ENCODE measurements around the gene RFX3.

Gene RFX3

DNA sequence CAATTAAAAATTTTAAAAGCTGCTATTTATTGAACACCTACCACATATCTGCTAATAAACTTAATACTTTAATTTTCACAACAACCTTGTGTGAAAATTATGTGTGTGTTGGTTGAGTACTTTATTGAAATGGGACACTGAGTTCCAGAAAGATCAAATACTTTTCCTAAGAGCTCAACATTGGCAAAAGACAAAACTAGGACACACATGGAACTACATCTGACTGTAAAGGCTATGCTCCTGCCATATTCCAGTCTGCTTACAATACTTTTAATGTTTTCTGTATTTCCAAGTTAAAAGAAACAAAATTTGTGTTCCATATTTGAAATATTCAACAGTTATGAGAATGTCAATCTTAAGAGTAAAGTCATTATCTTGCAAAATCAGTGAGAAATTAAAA lies 111.8 kb downstream of the RFX3 start:
- Histone ChIP-seq H3K4me3 (ENCODE audit: low read depth, low read length) (no peak overlapping the region), H3K36me3 (ENCODE audit: control insufficient read depth, insufficient read depth, low read length) (no peaks in the 10 kb centered on the region), H3K9ac (ENCODE audit: low read depth, low read length) (no peak overlapping the region), H3K9me3 (ENCODE audit: control insufficient read depth, insufficient read depth, low read length) (no peaks in the 10 kb centered on the region), H3K4me1 (ENCODE audit: control insufficient read depth, insufficient read depth, low read length) (no peaks in the 10 kb centered on the region), H3K27me3 (ENCODE audit: control insufficient read depth, insufficient read depth, low read length) (no peaks in the 10 kb centered on the region)

DNA sequence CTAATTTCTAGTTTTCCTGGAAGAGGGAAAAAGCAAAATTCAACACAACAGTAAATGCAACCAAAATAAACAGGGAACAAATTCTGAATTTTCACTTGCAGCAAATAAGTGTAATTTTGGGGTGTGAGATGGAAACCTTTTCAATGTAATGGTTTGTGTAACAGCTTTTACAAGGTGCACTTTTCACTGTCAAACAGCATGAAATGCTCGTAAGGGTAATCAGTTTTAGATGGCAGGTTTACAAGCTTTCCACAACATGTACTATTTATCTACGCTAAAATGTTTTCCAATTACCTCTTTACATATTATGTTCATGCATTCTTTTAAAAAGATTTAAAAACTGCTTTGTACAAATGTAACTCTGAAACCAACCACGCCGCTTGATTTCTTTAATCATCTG lies 115.3 kb downstream of the RFX3 start:
- H3K4me3 ChIP-seq (ENCODE audit: low read depth, low read length) = no peak overlapping the region
- H3K4me1 ChIP-seq (ENCODE audit: control insufficient read depth, insufficient read depth, low read length) = no peaks in the 10 kb centered on the region
- H3K9me3 ChIP-seq (ENCODE audit: control insufficient read depth, insufficient read depth, low read length) = no peaks in the 10 kb centered on the region
- no peaks in the 10 kb centered on the region for H3K27me3 ChIP-seq (ENCODE audit: control insufficient read depth, insufficient read depth, low read length)
- H3K36me3 ChIP-seq (ENCODE audit: control insufficient read depth, insufficient read depth, low read length) = no peaks in the 10 kb centered on the region
- no peak overlapping the region for H3K9ac ChIP-seq (ENCODE audit: low read depth, low read length)

DNA sequence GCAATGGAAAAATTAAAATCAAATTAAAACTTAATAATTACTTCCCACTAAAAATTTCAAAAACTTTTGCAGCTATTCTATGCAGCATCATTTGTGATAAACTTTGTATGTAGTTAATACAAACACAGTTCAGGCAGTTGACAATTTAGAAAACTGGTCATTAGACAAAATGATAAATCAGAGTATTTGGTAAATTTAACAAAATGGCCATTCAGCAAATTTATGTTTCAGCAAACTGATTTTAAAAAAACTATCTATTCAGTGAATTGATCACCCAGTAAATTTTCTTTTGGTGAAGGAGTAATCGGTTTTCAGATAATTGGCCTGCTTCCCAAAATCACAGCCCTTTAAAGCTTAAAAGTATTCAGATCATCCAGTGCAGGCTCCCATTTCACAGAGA lies 116.3 kb downstream of the RFX3 start:
- no peaks in the 10 kb centered on the region for H3K9me3 ChIP-seq (ENCODE audit: control insufficient read depth, insufficient read depth, low read length)
- H3K4me1 ChIP-seq (ENCODE audit: control insufficient read depth, insufficient read depth, low read length) = no peaks in the 10 kb centered on the region
- no peaks in the 10 kb centered on the region for H3K36me3 ChIP-seq (ENCODE audit: control insufficient read depth, insufficient read depth, low read length)
- H3K4me3 ChIP-seq (ENCODE audit: low read depth, low read length) = no peak overlapping the region
- no peak overlapping the region for H3K9ac ChIP-seq (ENCODE audit: low read depth, low read length)
- no peaks in the 10 kb centered on the region for H3K27me3 ChIP-seq (ENCODE audit: control insufficient read depth, insufficient read depth, low read length)

GRCh38 chr9:3403315-3403714 lies 122.5 kb downstream of the RFX3 start:
- Histone ChIP-seq H3K4me3 (ENCODE audit: low read depth, low read length) (no peak overlapping the region), H3K36me3 (ENCODE audit: control insufficient read depth, insufficient read depth, low read length) (no peaks in the 10 kb centered on the region), H3K9ac (ENCODE audit: low read depth, low read length) (no peak overlapping the region), H3K4me1 (ENCODE audit: control insufficient read depth, insufficient read depth, low read length) (peaks cover 10% of the 10 kb centered on the region), H3K27me3 (ENCODE audit: control insufficient read depth, insufficient read depth, low read length) (no peaks in the 10 kb centered on the region), H3K9me3 (ENCODE audit: control insufficient read depth, insufficient read depth, low read length) (no peaks in the 10 kb centered on the region)

- Histone ChIP-seq H3K27me3 (ENCODE audit: control insufficient read depth, insufficient read depth, low read length) (no peaks in the 10 kb centered on the region), H3K4me1 (ENCODE audit: control insufficient read depth, insufficient read depth, low read length) (peaks cover 10% of the 10 kb centered on the region), H3K9ac (ENCODE audit: low read depth, low read length) (no peak overlapping the region), H3K36me3 (ENCODE audit: control insufficient read depth, insufficient read depth, low read length) (no peaks in the 10 kb centered on the region), H3K9me3 (ENCODE audit: control insufficient read depth, insufficient read depth, low read length) (no peaks in the 10 kb centered on the region), H3K4me3 (ENCODE audit: low read depth, low read length) (no peak overlapping the region)
Observed at GRCh38 chr9:3401221-3401954, 124.4 kb downstream of the RFX3 start.

DNA sequence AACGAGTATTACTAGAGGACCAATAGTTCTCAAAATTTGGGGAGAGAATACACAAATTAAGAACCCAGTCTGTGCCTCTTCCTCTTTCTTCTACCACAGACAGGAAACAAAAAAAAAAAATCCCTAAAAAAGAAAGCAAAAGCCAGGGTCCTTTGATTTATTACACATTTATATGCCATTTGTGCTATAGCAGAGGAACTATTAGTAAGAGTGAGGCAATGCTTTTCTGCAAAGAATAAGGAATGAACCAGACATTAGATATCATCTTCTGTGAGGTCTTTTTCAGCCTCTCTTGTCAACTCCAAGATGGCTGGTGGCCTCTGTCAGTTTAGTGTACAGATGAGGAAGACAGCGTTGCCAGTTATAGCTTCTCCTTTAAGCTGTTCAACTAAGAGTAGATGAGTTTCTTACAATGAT lies 127.6 kb downstream of the RFX3 start:
- no peaks in the 10 kb centered on the region for H3K9me3 ChIP-seq (ENCODE audit: control insufficient read depth, insufficient read depth, low read length)
- H3K36me3 ChIP-seq (ENCODE audit: control insufficient read depth, insufficient read depth, low read length) = no peaks in the 10 kb centered on the region
- peaks cover 10% of the 10 kb centered on the region for H3K4me1 ChIP-seq (ENCODE audit: control insufficient read depth, insufficient read depth, low read length)
- H3K27me3 ChIP-seq (ENCODE audit: control insufficient read depth, insufficient read depth, low read length) = no peaks in the 10 kb centered on the region
- no peak overlapping the region for H3K9ac ChIP-seq (ENCODE audit: low read depth, low read length)
- H3K4me3 ChIP-seq (ENCODE audit: low read depth, low read length) = no peak overlapping the region

- no peaks in the 10 kb centered on the region for H3K36me3 ChIP-seq (ENCODE audit: control insufficient read depth, insufficient read depth, low read length)
- no peak overlapping the region for H3K4me3 ChIP-seq (ENCODE audit: low read depth, low read length)
- H3K27me3 ChIP-seq (ENCODE audit: control insufficient read depth, insufficient read depth, low read length) = no peaks in the 10 kb centered on the region
- peaks cover 10% of the 10 kb centered on the region for H3K4me1 ChIP-seq (ENCODE audit: control insufficient read depth, insufficient read depth, low read length)
- no peak overlapping the region for H3K9ac ChIP-seq (ENCODE audit: low read depth, low read length)
- H3K9me3 ChIP-seq (ENCODE audit: control insufficient read depth, insufficient read depth, low read length) = no peaks in the 10 kb centered on the region
Observed at GRCh38 chr9:3397766-3398165, 128.0 kb downstream of the RFX3 start.

DNA sequence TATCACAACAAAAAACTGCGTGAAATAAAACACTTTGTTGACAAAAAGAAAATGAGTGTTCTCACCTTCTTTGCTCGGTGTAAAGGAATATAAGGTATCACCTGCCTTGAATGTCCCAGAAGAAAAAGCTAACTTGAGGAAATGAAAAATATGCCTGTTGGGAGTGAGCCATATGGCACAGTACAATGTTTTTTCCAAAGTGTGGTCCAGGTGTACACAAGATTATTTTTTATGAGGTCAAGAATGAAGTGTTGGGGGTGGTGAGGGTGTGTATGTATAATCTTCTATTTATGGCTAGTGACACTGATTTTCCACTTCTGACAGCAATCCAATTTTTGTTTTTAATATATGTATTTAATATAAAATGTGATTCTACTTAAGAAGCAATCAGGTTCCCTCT lies 134.4 kb downstream of the RFX3 start:
- Histone ChIP-seq H3K9me3 (ENCODE audit: control insufficient read depth, insufficient read depth, low read length) (no peaks in the 10 kb centered on the region), H3K36me3 (ENCODE audit: control insufficient read depth, insufficient read depth, low read length) (no peaks in the 10 kb centered on the region), H3K4me1 (ENCODE audit: control insufficient read depth, insufficient read depth, low read length) (no peaks in the 10 kb centered on the region), H3K9ac (ENCODE audit: low read depth, low read length) (no peak overlapping the region), H3K27me3 (ENCODE audit: control insufficient read depth, insufficient read depth, low read length) (no peaks in the 10 kb centered on the region), H3K4me3 (ENCODE audit: low read depth, low read length) (no peak overlapping the region)

DNA sequence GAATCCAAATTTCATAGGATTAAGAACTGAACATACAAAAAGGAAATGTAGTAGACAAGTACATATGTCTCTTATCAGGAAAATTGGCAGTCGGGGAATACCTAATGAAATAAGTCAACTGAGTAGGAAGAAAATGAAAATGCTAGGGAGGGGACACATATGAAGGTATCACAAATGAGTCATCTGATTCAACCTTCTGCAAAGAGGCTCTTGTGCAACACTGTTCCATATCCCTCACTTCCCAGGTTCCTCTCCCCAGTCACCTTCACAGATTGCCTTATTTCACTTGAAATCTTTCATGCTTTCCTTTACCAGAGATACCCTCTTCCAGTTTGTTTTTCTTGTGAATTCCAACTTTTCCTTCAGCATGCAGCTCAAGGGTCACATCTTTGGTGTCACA lies 139.0 kb downstream of the RFX3 start:
- H3K9ac ChIP-seq (ENCODE audit: low read depth, low read length) = no peak overlapping the region
- H3K9me3 ChIP-seq (ENCODE audit: control insufficient read depth, insufficient read depth, low read length) = no peaks in the 10 kb centered on the region
- no peaks in the 10 kb centered on the region for H3K36me3 ChIP-seq (ENCODE audit: control insufficient read depth, insufficient read depth, low read length)
- H3K4me3 ChIP-seq (ENCODE audit: low read depth, low read length) = no peak overlapping the region
- H3K27me3 ChIP-seq (ENCODE audit: control insufficient read depth, insufficient read depth, low read length) = no peaks in the 10 kb centered on the region
- H3K4me1 ChIP-seq (ENCODE audit: control insufficient read depth, insufficient read depth, low read length) = no peaks in the 10 kb centered on the region

DNA sequence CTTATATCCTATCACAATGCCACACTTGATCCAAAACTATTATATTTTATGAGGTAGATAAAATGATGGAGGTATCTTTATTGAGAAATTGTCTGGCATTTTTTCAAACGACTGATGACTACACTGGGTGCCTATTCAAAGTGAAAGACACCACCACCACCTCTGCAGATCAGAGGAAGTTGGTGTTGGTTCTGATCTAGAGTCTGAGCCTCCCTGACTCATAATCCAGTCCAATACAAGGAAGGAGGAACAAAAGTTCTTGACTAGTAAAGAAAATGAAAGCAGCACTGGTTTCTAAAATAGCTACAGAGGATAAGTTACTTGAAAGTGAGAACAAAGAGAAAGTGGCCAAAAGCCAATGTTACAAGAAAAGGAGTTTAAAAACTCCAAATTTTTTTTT lies 139.9 kb downstream of the RFX3 start:
- H3K4me1 ChIP-seq (ENCODE audit: control insufficient read depth, insufficient read depth, low read length) = no peaks in the 10 kb centered on the region
- H3K9ac ChIP-seq (ENCODE audit: low read depth, low read length) = no peak overlapping the region

DNA sequence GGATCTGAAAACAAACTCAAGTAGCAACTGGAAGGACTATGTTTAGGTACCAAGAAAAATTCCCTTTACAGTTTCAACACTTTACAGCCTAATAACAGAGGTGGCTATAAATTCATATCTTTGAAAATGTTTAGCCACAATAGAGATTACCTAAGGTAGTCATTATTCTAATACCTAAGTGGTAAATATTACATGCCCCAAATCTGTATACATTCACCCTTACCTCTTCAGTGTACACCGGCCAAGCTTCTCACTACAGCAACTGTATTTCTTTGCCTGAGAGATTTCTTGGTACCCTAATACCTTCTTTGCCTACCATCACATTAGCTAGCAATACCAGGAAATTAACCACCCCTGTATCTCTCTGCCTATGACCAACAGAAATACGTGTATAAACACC lies 154.0 kb downstream of the RFX3 start:
- H3K36me3 ChIP-seq (ENCODE audit: control insufficient read depth, insufficient read depth, low read length) = no peaks in the 10 kb centered on the region
- H3K4me1 ChIP-seq (ENCODE audit: control insufficient read depth, insufficient read depth, low read length) = peaks cover 6% of the 10 kb centered on the region
- H3K27me3 ChIP-seq (ENCODE audit: control insufficient read depth, insufficient read depth, low read length) = no peaks in the 10 kb centered on the region
- H3K4me3 ChIP-seq (ENCODE audit: low read depth, low read length) = no peak overlapping the region
- H3K9me3 ChIP-seq (ENCODE audit: control insufficient read depth, insufficient read depth, low read length) = no peaks in the 10 kb centered on the region
- H3K9ac ChIP-seq (ENCODE audit: low read depth, low read length) = no peak overlapping the region

More for the DNA sequence above, 139.9 kb downstream of the RFX3 start:
- H3K4me3 ChIP-seq (ENCODE audit: low read depth, low read length) = no peak overlapping the region
- no peaks in the 10 kb centered on the region for H3K9me3 ChIP-seq (ENCODE audit: control insufficient read depth, insufficient read depth, low read length)
- H3K27me3 ChIP-seq (ENCODE audit: control insufficient read depth, insufficient read depth, low read length) = no peaks in the 10 kb centered on the region
- H3K36me3 ChIP-seq (ENCODE audit: control insufficient read depth, insufficient read depth, low read length) = no peaks in the 10 kb centered on the region

DNA sequence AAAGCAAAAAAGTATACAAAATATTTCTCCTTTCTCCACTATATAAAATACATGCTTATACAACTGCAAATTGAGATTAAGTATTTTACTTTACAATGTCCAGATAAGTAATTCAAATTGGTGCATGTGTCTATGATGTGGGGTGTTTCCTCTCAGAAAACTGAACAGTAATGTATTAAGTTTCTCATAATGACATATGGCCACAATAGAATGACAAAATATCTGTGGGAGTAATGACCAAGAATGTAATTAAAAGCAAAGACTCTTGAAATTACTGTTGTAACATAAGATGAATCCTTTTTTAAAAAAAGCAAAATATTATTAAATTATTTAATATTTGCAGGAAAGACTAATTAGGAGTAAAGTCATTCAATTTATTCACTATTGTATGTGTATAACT lies 155.1 kb downstream of the RFX3 start:
- peaks cover 6% of the 10 kb centered on the region for H3K4me1 ChIP-seq (ENCODE audit: control insufficient read depth, insufficient read depth, low read length)
- no peaks in the 10 kb centered on the region for H3K9me3 ChIP-seq (ENCODE audit: control insufficient read depth, insufficient read depth, low read length)
- H3K27me3 ChIP-seq (ENCODE audit: control insufficient read depth, insufficient read depth, low read length) = no peaks in the 10 kb centered on the region
- H3K36me3 ChIP-seq (ENCODE audit: control insufficient read depth, insufficient read depth, low read length) = no peaks in the 10 kb centered on the region
- H3K9ac ChIP-seq (ENCODE audit: low read depth, low read length) = no peak overlapping the region
- H3K4me3 ChIP-seq (ENCODE audit: low read depth, low read length) = no peak overlapping the region
